Upper lobe of left lung (tissue), 6 donors: ENCODE measurements around the gene SEMA5A. TPM values are rescaled to one million over a fixed set of nuclear protein-coding genes. Genes with fewer than 3 reads are reported as not detected.

Experiments used
- ATAC-seq, 2 donors: fragments of 200-7000 bp; cut with Tn5 transposase; one replicate each; pipeline ENCODE4 v1.9.1; 2022; ENCODE audit warnings: mild to moderate bottlenecking in 2 of 2, moderate library complexity in 2 of 2; ENCODE audit not compliant: low FRiP score in 2 of 2
- DNase-seq, 2 donors: peaks; one replicate each; pipeline ENCODE4 v3.0.0-alpha.2; 2019 to 2020
- H3K27ac ChIP-seq, 4 donors: fragments of 200-600 bp; sonication (generic); one replicate each; pipeline ENCODE4 v1.5.1; 2016 to 2019
- H3K27me3 ChIP-seq, 4 donors: fragments of 200-600 bp; sonication (generic); one replicate each; pipeline ENCODE4 v1.5.1; 2017 to 2019
- H3K36me3 ChIP-seq, 4 donors: fragments of 200-600 bp; sonication (generic); one replicate each; pipeline ENCODE4 v1.5.1; 2016 to 2019
- H3K4me1 ChIP-seq, 4 donors: fragments of 200-600 bp; sonication (generic); one replicate each; pipeline ENCODE4 v1.5.1; 2018 to 2019
- H3K4me3 ChIP-seq, 4 donors: fragments of 200-600 bp; sonication (generic); one replicate each; pipeline ENCODE4 v1.5.1; 2017 to 2019; ENCODE audit warnings: mild to moderate bottlenecking in 2 of 4, moderate library complexity in 1 of 4
- H3K9me3 ChIP-seq, 4 donors: fragments of 200-600 bp; sonication (generic); one replicate each; pipeline ENCODE4 v1.5.1; 2018 to 2019
- CTCF ChIP-seq, 6 experiments: fragments of 450-650 bp in 4 of 6; fragments of 200-600 bp in 2 of 6; sonication (generic) in 2 of 6; IDR thresholded peaks; one replicate each; pipeline ENCODE4 v1.5.1; 2016 to 2019; ENCODE audit warnings: antibody characterized with exemption in 6 of 6
- EP300 ChIP-seq, 4 donors: sonication (generic); formaldehyde crosslinking; IDR thresholded peaks; one replicate each; pipeline ENCODE4 v1.5.1; 2017; ENCODE audit warnings: antibody characterized with exemption in 4 of 4, control low read depth in 2 of 4
- POLR2A ChIP-seq, 4 donors: fragments of 450-650 bp; IDR thresholded peaks; one replicate each; pipeline ENCODE4 v1.5.1; 2016 to 2017; ENCODE audit warnings: antibody characterized with exemption in 4 of 4, mild to moderate bottlenecking in 2 of 4
- POLR2AphosphoS5 ChIP-seq, 2 donors: sonication (generic); formaldehyde crosslinking; IDR thresholded peaks; one replicate each; pipeline ENCODE4 v1.5.1; 2017; ENCODE audit warnings: antibody characterized with exemption in 2 of 2
- WGBS, 2 donors: methylation state at CpG; one replicate each; pipeline ENCODE4 v1.1.5; 2017 to 2018; 5-methylcytosine and 5-hydroxymethylcytosine counted together
- total RNA-seq, 6 donors: library from RNA; depleted of rRNA in 4 of 6; stranded (reverse); fragments of >200 nt in 4 of 6; gene quantifications; one replicate each; pipeline versions ENCODE4 v1.1.0 to v1.2.1, GENCODE V29; 2016 to 2021
- donor health status: DM: no; HTN: no; CAD: no; lungs with moderate emphysema.
- donor health status: DM: no; HTN: yes; CAD: no; lungs with severe emphysema.

SEMA5A gene
- total RNA-seq, 6 donors from 2014 or later, result 5.2 to 40.5 (median 27.5) TPM

GRCh38 chr5:9062873-9063272, 483.0 kb downstream of the SEMA5A start:
- no peak overlapping the region for H3K4me3 ChIP-seq
- H3K27me3 ChIP-seq, result no peaks in the 10 kb centered on the region
- H3K27ac ChIP-seq, result peak overlapping the region; percentile 44 to 68 (median 57)
- peak in 1 of 2 donors; percentile 42 for DNase-seq
- no peak for TF ChIP-seq EP300 (IDR thresholded peaks at IDR 0.05)
- no peaks in the 10 kb centered on the region for H3K36me3 ChIP-seq
- no peaks in the 10 kb centered on the region for H3K9me3 ChIP-seq
- 73 to 78% methylated on average over 2 to 11 of the region's 11 CpGs for WGBS, 2 donors
- peaks cover 0 to 18% (median 9%) of the 10 kb centered on the region in 4 donors for H3K4me1 ChIP-seq
- no peak for ATAC-seq

- H3K4me3 ChIP-seq, result no peak overlapping the region
- 44 to 56% methylated on average over 5 of the region's 5 CpGs for WGBS, 2 donors
- H3K36me3 ChIP-seq, result no peaks in the 10 kb centered on the region
- ATAC-seq, result peak; percentile 61 to 86
- no peaks in the 10 kb centered on the region for H3K9me3 ChIP-seq
- H3K27ac ChIP-seq, result peak overlapping the region; percentile 45 to 69 (median 57)
- TF ChIP-seq POLR2AphosphoS5 (IDR thresholded peaks at IDR 0.05) (peak; percentile 65 to 79), CTCF (IDR thresholded peaks at IDR 0.05) (no peak), POLR2A (IDR thresholded peaks at IDR 0.05) (no peak), EP300 (IDR thresholded peaks at IDR 0.05) (peak in 3 of 4 donors; percentile 12 to 47 (median 20))
- peaks cover 0 to 18% (median 9%) of the 10 kb centered on the region in 4 donors for H3K4me1 ChIP-seq
- no peaks in the 10 kb centered on the region for H3K27me3 ChIP-seq
- peak in 1 of 2 donors; percentile 51 for DNase-seq
Observed at GRCh38 chr5:9059920-9060691, 485.8 kb downstream of the SEMA5A start.

- Histone ChIP-seq H3K9me3 (no peaks in the 10 kb centered on the region), H3K36me3 (no peaks in the 10 kb centered on the region), H3K4me1 (peaks cover 0 to 14% (median 9%) of the 10 kb centered on the region in 4 donors), H3K27me3 (no peaks in the 10 kb centered on the region), H3K4me3 (no peak overlapping the region), H3K27ac (peak overlapping the region in 1 of 4 donors; percentile 69)
- WGBS, 2 donors, result 62 to 75% methylated on average over 1 of the region's 1 CpG
- ATAC-seq, result no peak
- TF ChIP-seq CTCF (IDR thresholded peaks at IDR 0.05) (no peak), POLR2AphosphoS5 (IDR thresholded peaks at IDR 0.05) (no peak), EP300 (IDR thresholded peaks at IDR 0.05) (no peak), POLR2A (IDR thresholded peaks at IDR 0.05) (no peak)
- DNase-seq, result no peak
Observed at GRCh38 chr5:9058666-9059065, 487.2 kb downstream of the SEMA5A start.

DNA sequence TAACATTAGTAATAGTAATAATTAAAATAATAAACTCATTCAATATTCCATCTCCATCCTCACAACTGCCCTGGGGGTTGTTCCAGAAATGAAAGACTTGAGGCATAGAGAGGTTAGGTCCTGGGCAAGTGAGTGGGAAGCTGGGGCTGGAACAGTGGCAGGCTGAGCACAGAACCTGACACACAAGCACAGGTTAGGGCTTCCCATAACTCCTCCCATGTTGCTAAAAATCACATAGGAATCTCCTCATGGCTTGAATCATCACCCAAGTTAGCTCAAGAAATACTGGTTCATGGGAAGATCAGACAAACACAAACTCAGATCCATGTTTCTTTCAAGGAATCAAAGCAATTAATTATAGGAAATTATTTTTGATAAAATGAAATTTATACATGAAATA, 487.7 kb downstream of the SEMA5A start:
- Histone ChIP-seq H3K4me1 (peaks cover 0 to 9% (median 6%) of the 10 kb centered on the region in 4 donors), H3K4me3 (no peak overlapping the region), H3K27ac (no peak overlapping the region), H3K27me3 (no peaks in the 10 kb centered on the region), H3K36me3 (no peaks in the 10 kb centered on the region), H3K9me3 (no peaks in the 10 kb centered on the region)
- no peak for DNase-seq
- no peak for ATAC-seq
- TF ChIP-seq EP300 (IDR thresholded peaks at IDR 0.05), result no peak
- no peak for TF ChIP-seq POLR2A (IDR thresholded peaks at IDR 0.05)
- no peak for TF ChIP-seq CTCF (IDR thresholded peaks at IDR 0.05)
- no peak for TF ChIP-seq POLR2AphosphoS5 (IDR thresholded peaks at IDR 0.05)

- Histone ChIP-seq H3K9me3 (no peaks in the 10 kb centered on the region), H3K4me1 (peaks cover 0 to 6% (median 4%) of the 10 kb centered on the region in 4 donors), H3K27ac (no peak overlapping the region), H3K4me3 (no peak overlapping the region), H3K36me3 (no peaks in the 10 kb centered on the region), H3K27me3 (no peaks in the 10 kb centered on the region)
- DNase-seq (no peak), ATAC-seq (no peak)
- 71 to 74% methylated on average over 3 of the region's 3 CpGs for WGBS, 2 donors
- no peak for TF ChIP-seq EP300 (IDR thresholded peaks at IDR 0.05)
- TF ChIP-seq CTCF (IDR thresholded peaks at IDR 0.05), result no peak
- no peak for TF ChIP-seq POLR2A (IDR thresholded peaks at IDR 0.05)
- TF ChIP-seq POLR2AphosphoS5 (IDR thresholded peaks at IDR 0.05), result no peak
Observed at GRCh38 chr5:9057406-9058000, 488.4 kb downstream of the SEMA5A start.
